ENCODE data around the gene CD200R1. TPM values are rescaled to one million over a fixed set of nuclear protein-coding genes. Genes with fewer than 3 reads are reported as not detected.

Gene CD200R1
- total RNA-seq, 4 donors from 2014 or later: 3.0 to 7.3 (median 6.2) TPM

DNA sequence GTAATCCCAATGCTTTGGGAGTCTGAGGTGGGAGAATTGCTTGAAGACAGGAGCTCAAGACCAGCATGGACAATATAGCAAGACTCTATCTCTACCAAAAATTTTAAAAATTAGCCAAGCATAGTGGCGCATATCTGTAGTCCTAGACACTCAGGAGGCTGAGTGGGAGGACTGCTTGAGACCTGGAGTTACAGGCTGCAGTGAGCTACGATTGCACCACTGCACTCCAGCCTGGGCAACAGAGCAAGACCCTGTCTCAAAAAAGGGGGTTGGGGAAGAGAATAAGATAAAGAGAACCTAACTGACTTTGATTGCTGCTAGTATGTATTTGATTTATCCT lies 755 bp downstream of the CD200R1 start:
- TF ChIP-seq, protein P1, sequence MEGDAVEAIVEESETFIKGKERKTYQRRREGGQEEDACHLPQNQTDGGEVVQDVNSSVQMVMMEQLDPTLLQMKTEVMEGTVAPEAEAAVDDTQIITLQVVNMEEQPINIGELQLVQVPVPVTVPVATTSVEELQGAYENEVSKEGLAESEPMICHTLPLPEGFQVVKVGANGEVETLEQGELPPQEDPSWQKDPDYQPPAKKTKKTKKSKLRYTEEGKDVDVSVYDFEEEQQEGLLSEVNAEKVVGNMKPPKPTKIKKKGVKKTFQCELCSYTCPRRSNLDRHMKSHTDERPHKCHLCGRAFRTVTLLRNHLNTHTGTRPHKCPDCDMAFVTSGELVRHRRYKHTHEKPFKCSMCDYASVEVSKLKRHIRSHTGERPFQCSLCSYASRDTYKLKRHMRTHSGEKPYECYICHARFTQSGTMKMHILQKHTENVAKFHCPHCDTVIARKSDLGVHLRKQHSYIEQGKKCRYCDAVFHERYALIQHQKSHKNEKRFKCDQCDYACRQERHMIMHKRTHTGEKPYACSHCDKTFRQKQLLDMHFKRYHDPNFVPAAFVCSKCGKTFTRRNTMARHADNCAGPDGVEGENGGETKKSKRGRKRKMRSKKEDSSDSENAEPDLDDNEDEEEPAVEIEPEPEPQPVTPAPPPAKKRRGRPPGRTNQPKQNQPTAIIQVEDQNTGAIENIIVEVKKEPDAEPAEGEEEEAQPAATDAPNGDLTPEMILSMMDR (IDR thresholded peaks at IDR 0.05; ENCODE audit: low read depth): no peak

DNA sequence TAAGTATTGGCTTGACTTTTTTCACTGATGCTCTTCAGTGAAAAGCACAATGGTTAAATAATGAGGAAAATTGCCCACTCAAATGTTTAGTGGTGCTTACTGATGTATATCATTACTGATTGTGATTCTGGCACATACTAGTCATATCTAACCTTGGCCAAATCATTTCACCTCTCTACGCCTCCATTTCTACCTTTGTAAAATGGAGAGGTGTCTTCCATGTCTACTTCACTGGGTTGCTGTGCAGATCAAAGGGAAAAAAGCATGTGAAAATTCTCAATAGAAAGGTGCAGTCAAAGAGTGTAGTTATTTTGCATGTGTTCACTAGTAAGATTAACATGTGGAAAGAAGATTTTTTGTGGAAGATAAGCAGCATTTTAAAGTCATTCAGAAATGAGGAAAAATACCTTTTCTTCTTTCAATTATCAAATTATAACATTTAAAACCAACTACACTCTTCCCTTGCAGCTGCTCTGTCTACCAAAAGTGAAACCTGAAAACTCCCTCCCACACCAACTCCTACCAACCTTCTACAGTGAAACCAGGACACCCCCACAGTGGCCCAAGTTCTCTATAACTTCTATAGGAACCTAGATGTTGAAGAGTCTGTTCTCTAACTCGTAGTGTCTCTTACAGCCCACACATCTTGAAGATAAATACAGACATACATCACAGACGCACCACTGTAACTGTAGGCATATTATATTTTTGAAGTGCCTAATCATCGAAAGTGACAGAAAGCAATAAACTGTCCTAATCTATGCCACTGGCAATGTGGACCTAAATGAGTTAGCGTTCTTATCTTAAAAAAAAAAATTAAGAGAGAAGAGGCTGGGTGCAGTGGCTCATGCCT lies 1.4 kb downstream of the CD200R1 start:
- TF ChIP-seq, protein P1 (IDR thresholded peaks at IDR 0.05; ENCODE audit: low read depth): no peak

DNA sequence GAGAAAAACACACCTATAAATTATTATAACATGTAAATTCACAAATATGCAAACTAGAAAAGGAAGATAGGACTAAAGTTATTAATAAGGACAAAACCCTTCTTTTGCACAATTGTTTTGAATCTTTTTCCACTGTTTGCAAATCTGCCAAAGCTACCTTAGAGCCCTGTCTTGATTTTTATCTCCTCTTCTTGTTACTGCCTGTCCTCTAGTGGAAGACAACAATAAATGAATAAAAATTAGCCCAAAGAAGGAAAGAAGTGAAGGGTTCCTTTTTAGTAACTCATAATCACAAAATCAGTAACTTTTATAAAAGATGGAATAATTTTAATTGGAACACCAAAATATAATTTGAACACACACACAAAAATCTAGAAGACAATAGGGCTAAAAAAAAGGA lies 2.7 kb downstream of the CD200R1 start:
- TF ChIP-seq, protein P1 (IDR thresholded peaks at IDR 0.05; ENCODE audit: low read depth): no peak

DNA sequence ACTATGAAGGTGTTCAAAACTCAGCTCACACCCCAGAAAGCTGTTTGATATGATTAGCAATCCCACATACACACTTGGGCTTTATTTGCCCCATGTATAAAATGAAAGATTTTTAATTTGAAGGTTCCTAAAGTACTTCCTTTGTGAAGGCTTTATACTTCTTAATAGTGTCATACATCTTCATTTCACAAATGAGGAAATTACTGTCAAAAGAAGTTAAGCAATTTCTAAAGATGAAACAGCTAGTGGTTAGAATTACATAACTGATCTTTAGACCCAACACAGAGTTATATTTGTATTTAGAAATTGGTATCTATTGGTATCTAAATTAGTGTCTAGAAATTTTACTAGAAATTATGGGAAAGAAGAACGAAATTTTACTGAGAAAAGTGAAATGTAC lies 7.1 kb downstream of the CD200R1 start:
- TF ChIP-seq, protein P1 (IDR thresholded peaks at IDR 0.05; ENCODE audit: low read depth): no peak

DNA sequence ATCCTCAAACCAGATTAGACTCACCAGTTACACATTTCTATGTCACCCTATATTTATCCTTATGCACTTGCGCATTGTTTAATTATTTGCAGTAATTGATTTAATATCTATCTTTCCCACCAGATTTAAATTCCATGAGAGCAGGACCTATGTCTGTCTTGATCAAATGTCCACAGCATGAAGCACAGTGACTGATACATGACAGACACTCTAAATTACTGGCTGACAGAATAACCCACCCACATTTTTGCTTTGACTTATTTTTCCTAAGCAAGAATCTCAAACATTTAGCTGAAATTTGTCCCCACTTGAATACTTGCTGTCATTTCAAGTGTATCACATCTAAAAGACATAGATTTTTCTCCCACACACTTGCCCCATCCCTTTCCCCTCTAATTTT lies 7.5 kb downstream of the CD200R1 start:
- TF ChIP-seq, protein P1 (IDR thresholded peaks at IDR 0.05; ENCODE audit: low read depth): no peak

DNA sequence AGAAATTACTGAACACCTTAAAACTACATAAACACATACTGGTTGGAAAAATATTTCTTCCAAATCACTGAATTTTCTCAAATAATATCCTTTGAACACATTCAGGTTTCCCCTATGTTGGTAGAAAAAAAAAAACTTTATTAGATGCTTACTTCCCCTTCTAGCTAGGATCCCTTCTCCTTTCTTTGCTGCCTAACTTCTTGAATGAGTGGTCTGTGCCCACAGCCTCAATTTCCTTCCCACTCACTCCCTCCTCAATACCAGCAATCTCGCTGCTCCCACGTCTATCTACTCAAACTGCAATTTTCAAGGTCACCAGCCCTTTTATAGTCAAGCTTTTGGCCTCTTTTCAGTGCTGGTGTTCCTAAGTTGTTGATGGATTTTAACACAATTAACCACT lies 8.3 kb downstream of the CD200R1 start:
- TF ChIP-seq, protein P1 (IDR thresholded peaks at IDR 0.05; ENCODE audit: low read depth): no peak

DNA sequence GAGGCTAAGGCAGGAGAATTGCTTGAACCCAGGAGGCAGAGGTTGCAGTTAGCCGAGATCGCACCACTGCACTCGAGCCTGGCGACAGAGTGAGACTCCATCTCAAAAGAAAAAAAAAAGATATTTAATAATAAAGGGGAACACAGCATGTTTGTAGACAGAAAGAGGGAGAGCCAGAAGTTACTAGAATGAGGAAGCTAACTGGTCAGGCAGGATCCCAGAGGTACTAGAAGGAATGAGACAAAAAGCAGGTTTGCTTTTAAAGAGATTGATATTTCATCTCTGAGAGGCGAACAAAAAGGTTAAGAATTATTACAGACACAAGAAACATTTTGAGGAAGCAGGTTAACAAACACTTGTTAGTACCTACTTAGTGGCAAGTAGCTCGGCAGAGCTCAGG lies 9.2 kb downstream of the CD200R1 start:
- TF ChIP-seq, protein P1 (IDR thresholded peaks at IDR 0.05; ENCODE audit: low read depth): no peak
